SK-N-SH treated with all-trans-retinoic acid at 6 μM for 48 hours (cell line): ENCODE results near the gene CCDC68.

Source experiments
- ARNTL ChIP-seq: fragments of 450-650 bp; formaldehyde crosslinking; IDR thresholded peaks from 2 replicates; pipeline ENCODE4 v1.5.0; 2020; ENCODE audit warnings: low read depth, mild to moderate bottlenecking, moderate library complexity, borderline replicate concordance
- CSDC2 ChIP-seq: fragments of 250-450 bp; sonication (Bioruptor Pico); IDR thresholded peaks from 2 replicates; pipeline ENCODE4 v1.5.0; 2020; ENCODE audit warnings: mild to moderate bottlenecking, moderate library complexity
- GLIS3 ChIP-seq: fragments of 250-450 bp; sonication (Bioruptor Pico); IDR thresholded peaks from 2 replicates; pipeline ENCODE4 v1.5.0; 2020; ENCODE audit warnings: mild to moderate bottlenecking, moderate library complexity
- SNAI2 ChIP-seq: fragments of 250-450 bp; sonication (Bioruptor Pico); IDR thresholded peaks from 2 replicates; pipeline ENCODE4 v1.5.0; 2020; ENCODE audit warnings: mild to moderate bottlenecking, moderate library complexity
- TCF4 ChIP-seq: fragments of 250-450 bp; sonication (Bioruptor Pico); IDR thresholded peaks from 2 replicates; pipeline ENCODE4 v1.8.0; 2021; ENCODE audit warnings: mild to moderate bottlenecking, moderate library complexity, borderline replicate concordance
- ZC3H10 ChIP-seq: fragments of 250-450 bp; sonication (Bioruptor Pico); IDR thresholded peaks from 2 replicates; pipeline ENCODE4 v1.5.1; 2021; ENCODE audit warnings: mild to moderate bottlenecking, moderate library complexity
- ZNF565 ChIP-seq: fragments of 450-650 bp; formaldehyde crosslinking; conservative IDR thresholded peaks from 2 replicates; pipeline ENCODE4 v1.5.0; 2020; ENCODE audit warnings: low read depth, mild to moderate bottlenecking, moderate library complexity

DNA sequence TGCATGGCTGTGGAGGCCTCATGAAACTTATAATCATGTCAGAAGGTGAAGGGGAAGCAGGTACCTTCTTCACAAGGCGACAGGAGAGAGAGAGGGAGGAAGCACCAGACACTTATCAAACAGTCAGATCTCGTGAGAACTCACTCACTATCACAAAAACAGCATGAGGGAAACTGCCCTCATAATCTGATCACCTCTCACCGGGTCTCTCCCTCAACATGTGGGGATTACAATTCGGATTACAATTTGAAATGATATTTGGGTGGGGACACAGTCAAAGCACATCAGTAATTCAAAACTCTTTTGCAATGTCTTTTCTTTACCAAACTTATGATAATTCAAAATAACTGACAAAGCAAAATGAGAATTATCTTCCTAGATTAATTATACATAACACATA is 8.5 kb upstream of the CCDC68 start:
- TF ChIP-seq ZNF565 (CRISPR knock-in tag) (no peak), SNAI2 (no peak), CSDC2 (no peak), ZC3H10 (no peak), GLIS3 (CRISPR knock-in tag) (no peak), ARNTL (no peak), TCF4 (no peak)
